SK-N-SH (cell line): ENCODE results near the gene INPP5A. TPM values are rescaled to one million over a fixed set of nuclear protein-coding genes. Genes with fewer than 3 reads are reported as not detected.

Experiments
- CTCF ChIA-PET: fragments of 300-600, 350-600 bp; formaldehyde crosslinking; extraction: SDS; loops from one replicate; lab custom pipeline; 2021; lab: Yijun Ruan, JAX
- POLR2A ChIA-PET: fragments of 350-600 bp; sonication (Branson Sonifier 250); formaldehyde crosslinking; extraction: SDS; loops from one replicate; lab custom pipeline; 2020; ENCODE audit warnings: antibody characterized with exemption, inconsistent platforms; lab: Yijun Ruan, JAX
- DNase-seq: peaks from one replicate; pipeline ENCODE4 v3.0.0; 2012
- H2AFZ ChIP-seq: fragments of 200-600 bp; sonication (generic); 2 replicates; pipeline ENCODE4 v1.8.1; 2016; ENCODE audit warnings: antibody characterized with exemption, mild to moderate bottlenecking, low read depth
- H3F3A ChIP-seq: fragments of 200-600 bp; sonication (generic); replicated peaks from 2 replicates; pipeline ENCODE3; 2016; ENCODE audit warnings: antibody characterized with exemption, mild to moderate bottlenecking; ENCODE audit not compliant: insufficient read depth
- H3K27ac ChIP-seq, 2 experiments: fragments of 200-500 bp in 1 of 2; fragments of 200-600 bp in 1 of 2; sonication (Bioruptor generic) in 1 of 2; sonication (generic), shearing (Covaris generic) in 1 of 2; 2 replicates each; pipeline versions ENCODE4 v1.5.1 to v1.6.1; 2014 to 2016; ENCODE audit warnings: low read depth in 2 of 2, inconsistent platforms in 1 of 2, low read length in 1 of 2, mild to moderate bottlenecking in 1 of 2, mixed read lengths in 1 of 2
- H3K27me3 ChIP-seq: fragments of 200-600 bp; sonication (generic), shearing (Covaris generic); 2 replicates; pipeline ENCODE4 v1.6.1; 2016; ENCODE audit warnings: mixed run types; ENCODE audit not compliant: insufficient read depth
- H3K36me3 ChIP-seq, 2 experiments: fragments of 200-500 bp in 1 of 2; fragments of 200-600 bp in 1 of 2; sonication (Bioruptor generic) in 1 of 2; sonication (generic) in 1 of 2; replicated peaks in 1 of 2; 2 replicates each; pipeline versions ENCODE3 to v1.5.1; 2014 to 2016; ENCODE audit warnings: low read length in 1 of 2, mild to moderate bottlenecking in 1 of 2; ENCODE audit not compliant: insufficient read depth in 2 of 2, control insufficient read depth in 1 of 2
- H3K4me1 ChIP-seq, 2 experiments: fragments of 200-500 bp in 1 of 2; fragments of 200-600 bp in 1 of 2; sonication (Bioruptor generic) in 1 of 2; sonication (generic), shearing (Covaris generic) in 1 of 2; 2 replicates each; pipeline versions ENCODE4 v1.5.1 to v1.6.1; 2014 to 2016; ENCODE audit warnings: low read depth in 1 of 2, low read length in 1 of 2, mixed run types in 1 of 2; ENCODE audit not compliant: insufficient read depth in 2 of 2, control insufficient read depth in 1 of 2
- H3K4me2 ChIP-seq: fragments of 200-600 bp; sonication (generic), shearing (Covaris generic); 2 replicates; pipeline ENCODE4 v1.6.1; 2017; ENCODE audit warnings: mixed run types
- H3K4me3 ChIP-seq, 2 experiments: fragments of 200-500 bp in 1 of 2; fragments of 200-600 bp in 1 of 2; sonication (Bioruptor generic) in 1 of 2; sonication (generic), shearing (Covaris generic) in 1 of 2; 2 replicates each; pipeline versions ENCODE4 v1.5.1 to v1.8.1; 2014 to 2016; ENCODE audit warnings: low read depth in 2 of 2, inconsistent platforms in 1 of 2, low read length in 1 of 2, mild to moderate bottlenecking in 1 of 2, mixed read lengths in 1 of 2, moderate library complexity in 1 of 2
- H3K79me2 ChIP-seq: fragments of 200-600 bp; sonication (generic); 2 replicates; pipeline ENCODE4 v1.8.1; 2017; ENCODE audit warnings: mild to moderate bottlenecking; ENCODE audit not compliant: insufficient read depth
- H3K9ac ChIP-seq: fragments of 200-600 bp; sonication (generic); 2 replicates; pipeline ENCODE4 v1.6.1; 2017; ENCODE audit warnings: mixed run types
- H3K9me2 ChIP-seq: fragments of 200-600 bp; sonication (generic); 2 replicates; pipeline ENCODE4 v1.6.1; 2017; ENCODE audit warnings: mixed run types
- H3K9me3 ChIP-seq: fragments of 200-600 bp; sonication (generic); 2 replicates; pipeline ENCODE4 v1.6.1; 2017; ENCODE audit warnings: mixed run types, mild to moderate bottlenecking, moderate library complexity
- H4K20me1 ChIP-seq: fragments of 200-600 bp; sonication (generic); 2 replicates; pipeline ENCODE4 v1.6.1; 2017; ENCODE audit warnings: mild to moderate bottlenecking, mixed run types; ENCODE audit not compliant: insufficient read depth
- CHD2 ChIP-seq: fragments of 150-350 bp; IDR thresholded peaks from 2 replicates; pipeline ENCODE4 v1.6.1; 2018; ENCODE audit warnings: low read length; ENCODE audit not compliant: partially characterized antibody
- ELF1 ChIP-seq: IDR thresholded peaks from 2 replicates; pipeline ENCODE4 v1.4.0; 2012
- EP300 ChIP-seq, 2 experiments: IDR thresholded peaks; 2 replicates each; pipeline versions ENCODE4 v1.4.0 to v1.6.1; 2012; ENCODE audit warnings: borderline replicate concordance in 1 of 2, low read depth in 1 of 2, low read length in 1 of 2
- EZH2phosphoT487 ChIP-seq: fragments of 200-600 bp; sonication (generic); IDR thresholded peaks from 2 replicates; pipeline ENCODE4 v1.6.1; 2017; ENCODE audit warnings: low read depth, mixed run types, mild to moderate bottlenecking, antibody characterized with exemption, moderate library complexity, borderline replicate concordance
- FOSL2 ChIP-seq: IDR thresholded peaks from 2 replicates; pipeline ENCODE4 v1.4.0; 2012; ENCODE audit warnings: low read depth, mild to moderate bottlenecking, moderate library complexity, borderline replicate concordance
- GABPA ChIP-seq: IDR thresholded peaks from 2 replicates; pipeline ENCODE4 v1.4.0; 2012; ENCODE audit warnings: low read depth, mild to moderate bottlenecking
- GATA2 ChIP-seq: sonication (generic); formaldehyde crosslinking; IDR thresholded peaks from 2 replicates; pipeline ENCODE4 v1.5.0; 2020; ENCODE audit warnings: mild to moderate bottlenecking, missing genetic modification reagents
- MEF2A ChIP-seq: IDR thresholded peaks from 2 replicates; pipeline ENCODE4 v1.4.0; 2012; ENCODE audit warnings: low read depth, borderline replicate concordance
- NRF1 ChIP-seq: IDR thresholded peaks from 2 replicates; pipeline ENCODE4 v1.6.1; 2012; ENCODE audit warnings: low read depth, mild to moderate bottlenecking, low read length
- POLR2AphosphoS5 ChIP-seq: IDR thresholded peaks from 2 replicates; pipeline ENCODE4 v1.6.1; 2012; ENCODE audit warnings: low read depth, low read length
- RAD21 ChIP-seq: IDR thresholded peaks from 2 replicates; pipeline ENCODE4 v1.6.1; 2012; ENCODE audit warnings: mild to moderate bottlenecking, low read length
- RCOR1 ChIP-seq: fragments of 150-350 bp; IDR thresholded peaks from 2 replicates; pipeline ENCODE4 v1.6.1; 2017; ENCODE audit warnings: antibody characterized with exemption, low read length
- RFX5 ChIP-seq: IDR thresholded peaks from 2 replicates; pipeline ENCODE4 v1.6.1; 2012; ENCODE audit warnings: mild to moderate bottlenecking, improper control_type of control experiment, low read length
- SIN3A ChIP-seq: IDR thresholded peaks from 2 replicates; pipeline ENCODE4 v1.6.1; 2012; ENCODE audit warnings: low read depth, mild to moderate bottlenecking, low read length, moderate library complexity, borderline replicate concordance
- SMC3 ChIP-seq: IDR thresholded peaks from 2 replicates; pipeline ENCODE4 v1.6.1; 2012; ENCODE audit warnings: low read depth, low read length, improper control_type of control experiment
- TAF1 ChIP-seq: IDR thresholded peaks from 2 replicates; pipeline ENCODE4 v1.6.1; 2012; ENCODE audit warnings: low read depth, mild to moderate bottlenecking, low read length, moderate library complexity, borderline replicate concordance
- TCF12 ChIP-seq: IDR thresholded peaks from 2 replicates; pipeline ENCODE4 v1.4.0; 2012
- TEAD4 ChIP-seq: IDR thresholded peaks from 2 replicates; pipeline ENCODE4 v1.4.0; 2012; ENCODE audit warnings: mild to moderate bottlenecking, borderline replicate concordance; ENCODE audit not compliant: insufficient read depth
- WGBS: methylation state at CpG from one replicate; pipeline ENCODE4 v1.1.6; 2017; ENCODE audit warnings: low lambda C conversion rate; 5-methylcytosine and 5-hydroxymethylcytosine counted together
- polyA plus RNA-seq, 3 experiments: library from polyadenylated mRNA; depleted of rRNA; stranded (reverse); fragments of >200 nt; gene quantifications; 2 replicates each; pipeline ENCODE4 v1.2.3, GENCODE V29; 2012
- TF ChIP-seq, protein P1 (sequence below): fragments of 200-600 bp; sonication (generic); IDR thresholded peaks from 2 replicates; pipeline ENCODE4 v1.6.1; 2017; ENCODE audit warnings: antibody characterized with exemption, mild to moderate bottlenecking, moderate library complexity
- TF ChIP-seq, protein P2 (sequence below): IDR thresholded peaks from 2 replicates; pipeline ENCODE4; 2012
- TF ChIP-seq, protein P3 (sequence below): IDR thresholded peaks from 2 replicates; pipeline ENCODE4 v1.4.0; 2012; ENCODE audit warnings: low read depth, borderline replicate concordance

The INPP5A gene
- polyA plus RNA-seq, 1 of the 3 experiments (the other 2 are of a cell fraction): 12.0 TPM

DNA sequence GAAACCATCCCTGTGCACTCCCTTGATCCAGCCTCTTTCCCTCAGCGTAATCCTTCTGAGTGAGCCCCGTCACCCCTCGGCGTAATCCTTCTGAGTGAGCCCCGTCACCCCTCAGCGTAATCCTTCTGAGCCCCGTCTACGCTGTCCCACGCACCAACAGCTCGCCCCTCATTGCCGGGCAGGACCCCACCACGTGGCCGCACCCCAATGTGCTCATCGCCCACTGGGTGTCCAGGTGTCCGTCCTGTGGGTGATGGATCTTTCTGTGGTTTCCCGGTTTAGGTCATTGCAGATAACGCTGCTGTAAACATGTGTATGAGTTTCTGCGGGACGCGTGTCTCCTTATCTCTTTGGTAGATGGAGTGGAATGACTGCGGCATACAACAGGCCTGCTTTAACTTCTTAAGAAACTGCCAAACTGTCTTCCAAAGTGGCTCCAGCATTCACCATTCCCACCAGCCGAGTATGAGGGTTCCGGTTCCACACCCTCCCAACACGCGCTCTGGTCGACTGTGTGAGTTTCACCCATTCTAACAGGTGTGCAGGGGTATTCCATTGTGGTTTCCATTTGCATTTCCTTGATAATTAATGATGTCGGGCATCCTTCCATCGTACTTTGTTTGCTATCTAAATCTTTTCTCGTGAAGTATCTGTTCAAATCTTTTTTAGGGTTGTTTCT, 290.4 kb downstream of the INPP5A start:
- H2AFZ ChIP-seq: no peak overlapping the region
- peaks cover 4% of the 10 kb centered on the region for H3F3A ChIP-seq
- H3K36me3 ChIP-seq: no peaks in the 10 kb centered on the region
- no peaks in the 10 kb centered on the region; the same call in 1 of the 2 replicates for H3K27me3 ChIP-seq
- DNase-seq: no peak
- no peak overlapping the region for H3K9ac ChIP-seq
- H3K79me2 ChIP-seq: no peaks in the 10 kb centered on the region
- no peaks in the 10 kb centered on the region; a peak in 1 of 4 replicates for H3K4me1 ChIP-seq
- H4K20me1 ChIP-seq: no peaks in the 10 kb centered on the region
- ChIA-PET CTCF (no interaction called here), POLR2A (no interaction called here)
- no peaks in the 10 kb centered on the region for H3K9me3 ChIP-seq
- no peak overlapping the region for H3K4me2 ChIP-seq
- 69% methylated on average over 22 of the region's 29 CpGs for WGBS
- H3K27ac ChIP-seq: no peak overlapping the region
- H3K9me2 ChIP-seq: no peaks in the 10 kb centered on the region
- TF ChIP-seq EP300 (IDR thresholded peaks at IDR 0.05; ENCODE audit: borderline replicate concordance in 1 of 2, low read depth in 1 of 2, low read length in 1 of 2) (no peak), TEAD4 (no peak), FOSL2 (no peak), GABPA (no peak), ELF1 (no peak), MEF2A (no peak), EZH2phosphoT487 (no peak), POLR2AphosphoS5 (no peak), RFX5 (no peak), CHD2 (no peak), NRF1 (no peak)
- TF ChIP-seq, protein P1, sequence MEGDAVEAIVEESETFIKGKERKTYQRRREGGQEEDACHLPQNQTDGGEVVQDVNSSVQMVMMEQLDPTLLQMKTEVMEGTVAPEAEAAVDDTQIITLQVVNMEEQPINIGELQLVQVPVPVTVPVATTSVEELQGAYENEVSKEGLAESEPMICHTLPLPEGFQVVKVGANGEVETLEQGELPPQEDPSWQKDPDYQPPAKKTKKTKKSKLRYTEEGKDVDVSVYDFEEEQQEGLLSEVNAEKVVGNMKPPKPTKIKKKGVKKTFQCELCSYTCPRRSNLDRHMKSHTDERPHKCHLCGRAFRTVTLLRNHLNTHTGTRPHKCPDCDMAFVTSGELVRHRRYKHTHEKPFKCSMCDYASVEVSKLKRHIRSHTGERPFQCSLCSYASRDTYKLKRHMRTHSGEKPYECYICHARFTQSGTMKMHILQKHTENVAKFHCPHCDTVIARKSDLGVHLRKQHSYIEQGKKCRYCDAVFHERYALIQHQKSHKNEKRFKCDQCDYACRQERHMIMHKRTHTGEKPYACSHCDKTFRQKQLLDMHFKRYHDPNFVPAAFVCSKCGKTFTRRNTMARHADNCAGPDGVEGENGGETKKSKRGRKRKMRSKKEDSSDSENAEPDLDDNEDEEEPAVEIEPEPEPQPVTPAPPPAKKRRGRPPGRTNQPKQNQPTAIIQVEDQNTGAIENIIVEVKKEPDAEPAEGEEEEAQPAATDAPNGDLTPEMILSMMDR: no peak
- TF ChIP-seq, protein P2, sequence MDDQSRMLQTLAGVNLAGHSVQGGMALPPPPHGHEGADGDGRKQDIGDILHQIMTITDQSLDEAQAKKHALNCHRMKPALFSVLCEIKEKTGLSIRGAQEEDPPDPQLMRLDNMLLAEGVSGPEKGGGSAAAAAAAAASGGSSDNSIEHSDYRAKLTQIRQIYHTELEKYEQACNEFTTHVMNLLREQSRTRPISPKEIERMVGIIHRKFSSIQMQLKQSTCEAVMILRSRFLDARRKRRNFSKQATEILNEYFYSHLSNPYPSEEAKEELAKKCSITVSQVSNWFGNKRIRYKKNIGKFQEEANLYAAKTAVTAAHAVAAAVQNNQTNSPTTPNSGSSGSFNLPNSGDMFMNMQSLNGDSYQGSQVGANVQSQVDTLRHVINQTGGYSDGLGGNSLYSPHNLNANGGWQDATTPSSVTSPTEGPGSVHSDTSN: no peak
- TF ChIP-seq, all 33 proteins: peak for 0
- no peak overlapping the region for H3K4me3 ChIP-seq

DNA sequence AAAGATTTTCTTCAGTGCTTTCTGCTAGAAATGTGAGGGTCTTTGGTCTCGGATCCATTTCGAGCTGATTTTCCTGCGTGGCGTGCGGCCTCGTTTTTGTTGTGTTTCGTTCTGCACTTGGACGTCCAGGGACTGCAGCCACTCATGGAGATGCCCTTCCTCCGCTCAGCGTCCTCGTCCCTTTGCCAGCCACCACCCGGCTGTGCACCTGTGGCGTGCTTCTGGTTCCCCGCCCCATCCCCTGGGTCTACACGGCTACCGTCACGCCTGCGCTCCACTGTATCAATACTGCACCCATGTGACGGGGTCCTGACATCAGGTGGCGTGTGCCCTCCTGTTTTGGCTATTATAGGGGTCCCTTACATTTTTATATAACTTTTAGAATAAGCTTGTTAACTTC, 291.1 kb downstream of the INPP5A start:
- WGBS: 63% methylated on average over 20 of the region's 20 CpGs
- TF ChIP-seq, protein P3, sequence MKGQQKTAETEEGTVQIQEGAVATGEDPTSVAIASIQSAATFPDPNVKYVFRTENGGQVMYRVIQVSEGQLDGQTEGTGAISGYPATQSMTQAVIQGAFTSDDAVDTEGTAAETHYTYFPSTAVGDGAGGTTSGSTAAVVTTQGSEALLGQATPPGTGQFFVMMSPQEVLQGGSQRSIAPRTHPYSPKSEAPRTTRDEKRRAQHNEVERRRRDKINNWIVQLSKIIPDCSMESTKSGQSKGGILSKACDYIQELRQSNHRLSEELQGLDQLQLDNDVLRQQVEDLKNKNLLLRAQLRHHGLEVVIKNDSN: no peak
- TF ChIP-seq SIN3A (no peak), ELF1 (no peak), TAF1 (no peak), TCF12 (no peak), GABPA (no peak), FOSL2 (no peak), POLR2AphosphoS5 (no peak), RAD21 (no peak), GATA2 (CRISPR knock-in tag) (no peak), SMC3 (no peak), RCOR1 (no peak)
- POLR2A ChIA-PET: no interaction called here
- Histone ChIP-seq H3K27ac (no peak overlapping the region), H3K4me1 (no peaks in the 10 kb centered on the region; a peak in 1 of 4 replicates), H3K27me3 (no peaks in the 10 kb centered on the region; the same call in 1 of the 2 replicates), H3K9me3 (no peaks in the 10 kb centered on the region), H3K4me2 (no peak overlapping the region), H3K4me3 (no peak overlapping the region), H2AFZ (no peak overlapping the region), H4K20me1 (no peaks in the 10 kb centered on the region), H3K36me3 (no peaks in the 10 kb centered on the region), H3F3A (peaks cover 4% of the 10 kb centered on the region), H3K9ac (no peak overlapping the region), H3K9me2 (no peaks in the 10 kb centered on the region), H3K79me2 (no peaks in the 10 kb centered on the region)
- CTCF ChIA-PET: interaction anchor here (0.7 to 1.3 kb wide), 5 partner anchors 9 to 370 kb away, joined by 3 to 7 read pairs (median 3); no protein-coding TSS in a partner anchor
- DNase-seq: no peak
